GM15510 (cell line): ENCODE measurements around the gene ZSWIM9.

ENCODE experiments used
- POLR2A ChIP-seq: IDR thresholded peaks from 3 replicates; pipeline ENCODE4 v1.6.1; 2011; ENCODE audit warnings: borderline replicate concordance; ENCODE audit not compliant: insufficient read length; ENCODE audit errors: extremely low read depth

ZSWIM9 gene

DNA sequence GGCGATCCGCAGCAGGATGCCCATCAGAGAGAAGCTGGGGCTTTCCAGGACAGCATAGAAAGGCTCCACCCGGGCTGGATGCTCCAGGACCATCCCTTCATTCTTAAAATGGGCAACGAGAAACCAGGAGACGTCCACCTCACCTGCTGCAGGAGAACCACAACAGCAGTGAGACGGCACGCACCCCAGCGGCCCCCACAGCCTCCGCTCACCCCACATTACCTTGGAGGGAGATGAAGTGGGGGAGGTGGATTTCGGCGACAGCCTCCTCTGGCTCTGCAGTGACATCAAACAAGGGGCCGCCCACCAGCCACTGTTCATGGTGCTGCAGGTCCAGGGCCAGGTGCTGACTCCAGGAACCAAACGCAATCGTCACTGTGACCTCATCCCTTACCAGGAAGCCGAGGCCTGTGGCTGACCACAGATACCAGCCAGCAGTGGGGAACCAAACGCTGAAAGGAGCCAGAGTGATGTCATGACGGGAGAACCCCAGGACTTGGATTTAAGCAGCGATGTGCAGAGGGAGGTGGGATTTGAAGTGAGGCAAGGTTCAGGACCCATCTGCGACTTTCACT lies 60.2 kb downstream of the ZSWIM9 start:
- TF ChIP-seq POLR2A, result no peak

DNA sequence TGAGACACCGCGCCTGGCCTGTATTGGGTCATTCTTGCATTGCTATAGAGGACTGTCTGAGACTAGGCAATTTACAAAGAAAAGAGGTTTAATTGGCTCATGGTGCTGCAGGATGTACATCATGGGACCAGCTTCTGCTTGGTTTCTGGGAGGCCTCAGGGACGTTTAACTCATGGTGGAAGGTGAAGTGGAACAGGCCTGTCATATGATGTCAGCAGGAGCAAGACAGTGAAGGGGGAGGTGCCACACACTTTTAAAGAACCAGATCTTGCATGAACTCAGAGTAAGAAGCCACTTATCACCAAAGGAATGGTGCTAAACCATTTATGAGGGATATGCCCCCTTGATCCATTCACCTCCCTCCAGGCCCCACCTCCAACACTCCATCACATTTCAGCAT lies 66.6 kb downstream of the ZSWIM9 start:
- TF ChIP-seq POLR2A, result no peak

GRCh38 chr19:48239120-48239519 lies 68.6 kb downstream of the ZSWIM9 start:
- TF ChIP-seq POLR2A, result no peak

DNA sequence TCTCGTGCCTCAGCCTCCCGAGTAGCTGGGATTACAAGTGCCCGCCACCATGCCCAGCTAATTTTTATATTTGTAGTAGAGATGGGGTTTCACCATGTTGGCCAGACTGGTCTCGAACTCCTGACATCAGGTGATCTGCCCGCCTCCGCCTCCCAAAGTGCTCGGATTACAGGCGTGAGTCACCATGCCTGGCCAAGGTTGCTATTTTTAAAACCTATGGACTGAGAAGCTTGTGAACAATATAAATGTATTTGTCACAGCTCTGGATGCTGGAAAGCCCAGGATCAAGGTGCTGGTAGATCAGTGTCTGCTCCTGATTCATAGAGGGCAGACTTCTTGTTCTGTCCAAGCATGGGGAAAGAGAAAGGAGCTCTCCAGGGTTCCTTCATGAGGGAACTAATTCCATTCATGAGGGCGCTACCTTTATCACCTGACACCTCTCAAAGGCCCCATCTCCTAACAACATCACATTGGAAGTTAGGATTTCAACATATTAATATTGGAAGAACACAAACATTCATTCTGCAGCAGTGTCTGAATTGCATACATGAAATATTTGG lies 69.2 kb downstream of the ZSWIM9 start:
- TF ChIP-seq POLR2A, result no peak

- no peak for TF ChIP-seq POLR2A
Measured at GRCh38 chr19:48244281-48244680, 73.8 kb downstream of the ZSWIM9 start.

GRCh38 chr19:48246101-48246500 lies 75.6 kb downstream of the ZSWIM9 start:
- no peak for TF ChIP-seq POLR2A

DNA sequence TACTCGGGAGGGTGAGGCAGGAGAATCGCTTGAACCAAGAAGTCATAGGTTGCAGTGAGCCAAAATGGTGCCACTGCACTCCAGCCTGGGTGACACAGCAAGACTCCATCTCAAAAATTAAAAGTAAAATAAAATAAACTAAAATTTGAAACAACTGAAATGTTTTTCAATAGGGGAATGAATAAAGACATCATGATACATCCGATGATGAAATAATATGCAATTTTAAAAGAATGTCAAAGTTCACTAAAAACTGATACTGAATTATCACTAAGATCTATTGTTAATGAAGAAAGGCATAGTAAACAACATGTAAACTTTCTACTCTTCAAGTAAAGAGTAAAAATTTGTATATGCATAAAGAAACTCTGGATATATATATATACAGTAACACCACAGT lies 76.7 kb downstream of the ZSWIM9 start:
- TF ChIP-seq POLR2A, result no peak
